Fibroblast of villous mesenchyme (primary cell): ENCODE measurements around the gene LOXL4. TPM values are rescaled to one million over a fixed set of nuclear protein-coding genes. Genes with fewer than 3 reads are reported as not detected.

Experiments used
- DNase-seq: peaks from one replicate; pipeline ENCODE4 v3.0.0-alpha.2; 2010; ENCODE audit warnings: low read depth
- H3K4me3 ChIP-seq: 2 replicates; pipeline ENCODE4 v1.5.1; 2011; ENCODE audit warnings: low read depth, mild to moderate bottlenecking, low read length
- total RNA-seq: library from RNA; depleted of rRNA; stranded (reverse); fragments of >200 nt; gene quantifications from 2 replicates; pipeline ENCODE4 v1.2.3, GENCODE V29; 2012
- TF ChIP-seq, protein P1 (sequence below): IDR thresholded peaks from 2 replicates; pipeline ENCODE4 v1.5.1; 2012; ENCODE audit warnings: low read depth, mild to moderate bottlenecking, low read length; ENCODE audit not compliant: insufficient read depth

LOXL4 gene
- total RNA-seq, 1 donor = 67.8 TPM

DNA sequence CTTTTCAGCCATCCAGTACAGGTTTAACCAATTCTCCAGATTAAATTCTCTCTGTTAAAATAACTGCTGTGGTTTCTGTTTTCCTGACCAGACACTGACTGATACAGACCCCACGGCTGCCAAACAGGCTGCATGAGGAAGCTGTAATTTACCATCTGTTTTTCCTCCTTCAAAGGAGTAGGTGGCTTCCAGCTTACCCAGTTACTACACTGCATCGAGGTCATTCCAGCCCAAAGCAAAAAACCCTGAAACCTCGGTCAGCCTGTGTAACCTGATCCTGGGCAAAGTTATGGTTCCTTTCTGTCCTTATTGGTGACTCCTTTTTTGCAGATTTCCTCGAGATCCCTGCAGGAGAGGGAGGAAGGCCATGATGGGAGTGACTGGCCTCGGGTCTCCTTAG is 27.9 kb upstream of the LOXL4 start:
- DNase-seq = peak; percentile 64
- H3K4me3 ChIP-seq = no peak overlapping the region
- TF ChIP-seq, protein P1, sequence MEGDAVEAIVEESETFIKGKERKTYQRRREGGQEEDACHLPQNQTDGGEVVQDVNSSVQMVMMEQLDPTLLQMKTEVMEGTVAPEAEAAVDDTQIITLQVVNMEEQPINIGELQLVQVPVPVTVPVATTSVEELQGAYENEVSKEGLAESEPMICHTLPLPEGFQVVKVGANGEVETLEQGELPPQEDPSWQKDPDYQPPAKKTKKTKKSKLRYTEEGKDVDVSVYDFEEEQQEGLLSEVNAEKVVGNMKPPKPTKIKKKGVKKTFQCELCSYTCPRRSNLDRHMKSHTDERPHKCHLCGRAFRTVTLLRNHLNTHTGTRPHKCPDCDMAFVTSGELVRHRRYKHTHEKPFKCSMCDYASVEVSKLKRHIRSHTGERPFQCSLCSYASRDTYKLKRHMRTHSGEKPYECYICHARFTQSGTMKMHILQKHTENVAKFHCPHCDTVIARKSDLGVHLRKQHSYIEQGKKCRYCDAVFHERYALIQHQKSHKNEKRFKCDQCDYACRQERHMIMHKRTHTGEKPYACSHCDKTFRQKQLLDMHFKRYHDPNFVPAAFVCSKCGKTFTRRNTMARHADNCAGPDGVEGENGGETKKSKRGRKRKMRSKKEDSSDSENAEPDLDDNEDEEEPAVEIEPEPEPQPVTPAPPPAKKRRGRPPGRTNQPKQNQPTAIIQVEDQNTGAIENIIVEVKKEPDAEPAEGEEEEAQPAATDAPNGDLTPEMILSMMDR = no peak

GRCh38 chr10:98295401-98295811 is 27.4 kb upstream of the LOXL4 start:
- no peak for DNase-seq
- TF ChIP-seq, protein P1 = no peak
- H3K4me3 ChIP-seq = no peak overlapping the region

- no peak overlapping the region for H3K4me3 ChIP-seq
- DNase-seq = no peak
- TF ChIP-seq, protein P1 = no peak
Measured at GRCh38 chr10:98294270-98294627, 26.3 kb upstream of the LOXL4 start.

DNA sequence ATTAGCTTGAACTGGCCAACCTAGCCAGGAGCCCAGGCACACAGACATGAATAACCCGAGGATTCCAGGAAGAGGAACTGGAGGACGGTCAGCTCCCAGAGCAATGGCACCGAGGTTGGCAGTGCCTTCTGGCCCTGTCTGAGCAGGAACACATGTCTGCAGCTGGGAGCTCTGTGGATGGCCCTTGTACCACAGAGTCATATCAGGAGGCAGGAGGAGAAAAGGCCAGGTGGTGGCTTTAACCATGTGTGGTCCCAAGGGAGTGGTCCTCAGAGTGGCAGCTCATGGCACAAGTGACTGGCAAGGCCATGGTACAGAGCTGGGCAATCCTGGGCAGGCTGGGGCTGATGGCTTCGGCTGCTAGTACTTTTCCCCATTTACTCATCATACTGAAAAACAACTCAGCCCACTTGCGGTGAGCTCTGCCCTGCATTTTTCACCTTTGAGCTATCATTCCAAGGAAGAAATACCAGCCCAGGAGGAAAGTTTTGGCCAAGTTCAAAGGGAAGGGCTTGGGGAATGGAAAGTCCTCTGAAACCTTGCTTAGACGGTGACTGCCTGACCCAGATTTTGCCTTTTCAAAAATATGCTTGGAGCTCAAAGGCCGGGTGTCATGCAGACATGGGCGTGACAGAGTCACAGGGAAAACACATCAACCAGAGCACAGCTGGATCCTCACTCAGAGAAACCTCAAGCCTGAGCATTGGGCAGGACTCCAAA is 25.7 kb upstream of the LOXL4 start:
- TF ChIP-seq, protein P1 = no peak
- peak; percentile 40 for DNase-seq
- H3K4me3 ChIP-seq = no peak overlapping the region

- H3K4me3 ChIP-seq = no peak overlapping the region
- no peak for DNase-seq
- TF ChIP-seq, protein P1 = no peak
Measured at GRCh38 chr10:98292971-98293370, 25.0 kb upstream of the LOXL4 start.

DNA sequence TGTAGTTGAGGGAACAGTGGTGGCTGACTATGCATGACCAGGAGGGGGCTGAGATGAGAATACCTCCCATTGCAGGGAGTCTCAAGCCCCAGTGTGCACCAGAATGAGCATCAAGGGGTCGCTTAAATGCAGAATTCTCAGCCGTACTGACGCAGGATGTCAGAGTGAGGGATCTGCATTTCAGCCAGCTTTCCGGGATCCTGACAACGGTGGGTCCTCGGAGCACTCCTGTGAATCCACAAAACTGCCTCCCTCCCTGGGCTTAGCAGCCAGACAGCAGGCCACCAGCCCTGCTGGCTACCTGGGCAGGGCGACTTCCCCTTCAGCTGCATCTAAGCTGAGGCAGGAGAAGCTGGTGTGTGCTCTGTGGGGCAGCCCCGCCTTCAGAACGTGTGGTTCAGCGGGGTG is 21.8 kb upstream of the LOXL4 start:
- TF ChIP-seq, protein P1 = no peak
- no peak overlapping the region for H3K4me3 ChIP-seq
- DNase-seq = no peak

DNA sequence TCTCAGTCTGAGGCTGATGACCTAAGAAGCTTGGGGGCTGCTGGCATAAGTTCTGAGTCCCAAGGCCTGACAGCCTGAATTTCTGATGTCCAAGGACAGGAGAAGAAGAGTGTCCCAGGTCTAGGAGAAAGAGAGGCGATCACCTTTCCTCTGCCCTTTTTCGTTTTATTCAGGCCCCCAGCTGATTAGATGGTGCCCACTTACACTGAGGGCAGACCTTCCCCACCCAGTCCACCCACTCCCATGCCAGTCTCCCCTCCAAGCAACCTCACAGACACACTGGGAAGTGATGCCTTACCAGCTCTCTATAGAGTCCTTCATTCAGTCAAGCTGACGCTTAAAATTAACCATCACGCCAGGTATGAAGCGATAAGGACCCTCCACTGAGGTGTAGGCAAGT is 19.3 kb upstream of the LOXL4 start:
- TF ChIP-seq, protein P1 = no peak
- no peak overlapping the region for H3K4me3 ChIP-seq
- DNase-seq = no peak
